Left lung (tissue), 10 donors: ENCODE results near the gene SDK2. TPM values are rescaled to one million over a fixed set of nuclear protein-coding genes. Genes with fewer than 3 reads are reported as not detected.

Source experiments
- ATAC-seq: fragments of 200-7000 bp; cut with Tn5 transposase; one replicate; pipeline ENCODE4 v1.9.1; 2020; ENCODE audit warnings: moderate library complexity
- DNase-seq, 4 donors: peaks; one replicate each; pipeline ENCODE4 v3.0.0-alpha.2; 2013 to 2020
- H3K27ac ChIP-seq, 2 donors: fragments of 200-600 bp; sonication (generic) in 1 of 2; one replicate each; pipeline versions ENCODE4 v1.5.0 to v1.8.0; 2020 to 2021
- H3K27me3 ChIP-seq, 2 donors: fragments of 200-600 bp; sonication (generic) in 1 of 2; one replicate each; pipeline versions ENCODE4 v1.5.0 to v1.8.0; 2020 to 2021
- H3K36me3 ChIP-seq, 2 donors: fragments of 200-600 bp; sonication (generic) in 1 of 2; one replicate each; pipeline versions ENCODE4 v1.5.0 to v1.8.0; 2020 to 2021
- H3K4me1 ChIP-seq, 2 donors: fragments of 200-600 bp; one replicate each; pipeline ENCODE4 v1.8.0; 2021
- H3K4me3 ChIP-seq, 2 donors: fragments of 200-600 bp; sonication (generic) in 1 of 2; one replicate each; pipeline versions ENCODE4 v1.5.0 to v1.8.0; 2020 to 2021; ENCODE audit warnings: mild to moderate bottlenecking in 1 of 2
- H3K9me3 ChIP-seq, 2 donors: fragments of 200-600 bp; sonication (generic) in 1 of 2; one replicate each; pipeline versions ENCODE4 v1.5.0 to v1.8.0; 2020 to 2021
- CTCF ChIP-seq, 2 donors: fragments of 200-600 bp; sonication (generic) in 1 of 2; IDR thresholded peaks; one replicate each; pipeline versions ENCODE4 v1.5.0 to v1.8.0; 2021; ENCODE audit warnings: antibody characterized with exemption in 2 of 2
- intact Hi-C, 2 donors: fragments of 100-400 bp; cut with DNase I; formaldehyde crosslinking; loops; one replicate each; pipeline versions ENCODE4 v1.11.2 to v1.14.2; 2022
- polyA plus RNA-seq, 6 donors: library from polyadenylated mRNA; unstranded; fragments of 120-200 nt; gene quantifications; one replicate each; pipeline ENCODE4 v1.2.1, GENCODE V29; 2013; ENCODE audit not compliant: insufficient read length in 6 of 6
- total RNA-seq, 2 donors: library from RNA; stranded (reverse); fragmentation: NEBNext Ultra II Directional; extraction: Animal tissue kit (Norgen Biotek cat#: 25700); gene quantifications; one replicate each; pipeline ENCODE4 v1.2.1, GENCODE V29; 2021
- donor health status: DM: no; HTN: yes; CAD: no.
- donor health status: DM: no; HTN: no; CAD: no.

The SDK2 gene
- total and polyA plus RNA-seq, 8 donors: 6.0 to 10.9 (median 7.5) TPM

DNA sequence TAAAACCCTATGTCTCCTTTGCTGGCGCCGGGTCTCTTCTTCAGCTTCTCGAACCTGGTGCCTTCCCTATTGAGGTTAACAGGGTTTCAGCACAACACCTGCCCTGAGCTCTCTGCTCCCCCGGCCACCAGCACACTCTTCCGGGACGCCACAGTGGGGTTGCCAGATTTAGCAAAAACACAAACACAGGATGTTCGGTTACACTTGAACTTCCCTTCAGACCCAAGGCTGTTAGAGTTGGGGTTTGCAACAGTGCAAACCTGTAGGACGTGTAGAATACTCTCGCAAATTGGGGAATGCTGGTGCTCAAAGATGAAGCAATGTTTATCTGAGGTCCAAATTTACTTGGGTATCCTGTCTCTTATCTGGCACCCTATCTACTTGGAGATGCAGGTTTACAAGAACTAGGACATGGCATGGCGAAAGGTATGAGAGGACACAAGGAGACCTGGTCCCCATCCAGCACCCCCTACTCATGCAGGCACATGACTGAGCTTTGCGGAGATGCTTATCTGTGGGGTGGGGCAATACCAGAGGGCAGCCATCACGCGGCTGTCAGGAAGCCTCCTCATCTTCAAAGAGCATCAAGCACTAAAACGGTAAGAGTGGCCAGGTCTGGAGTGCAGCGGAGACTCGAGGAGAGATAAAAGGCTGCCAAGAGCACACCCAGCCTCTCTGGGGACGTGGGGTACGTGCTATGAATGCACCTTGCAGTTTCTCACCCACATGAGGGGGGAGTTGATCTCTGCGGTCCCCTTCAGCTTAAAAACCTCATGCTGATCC, 52.8 kb downstream of the SDK2 start:
- Histone ChIP-seq H3K27me3 (peaks cover 0 to 8% of the 10 kb centered on the region in 2 donors), H3K9me3 (no peaks in the 10 kb centered on the region), H3K4me3 (no peak overlapping the region), H3K36me3 (no peaks in the 10 kb centered on the region), H3K27ac (no peak overlapping the region), H3K4me1 (peaks cover 0 to 22% of the 10 kb centered on the region in 2 donors)
- ATAC-seq: no peak
- DNase-seq: peak in 2 of 4 donors; percentile 31 to 36
- intact Hi-C loops: no loop called here
- TF ChIP-seq CTCF (IDR thresholded peaks at IDR 0.05): no peak

DNA sequence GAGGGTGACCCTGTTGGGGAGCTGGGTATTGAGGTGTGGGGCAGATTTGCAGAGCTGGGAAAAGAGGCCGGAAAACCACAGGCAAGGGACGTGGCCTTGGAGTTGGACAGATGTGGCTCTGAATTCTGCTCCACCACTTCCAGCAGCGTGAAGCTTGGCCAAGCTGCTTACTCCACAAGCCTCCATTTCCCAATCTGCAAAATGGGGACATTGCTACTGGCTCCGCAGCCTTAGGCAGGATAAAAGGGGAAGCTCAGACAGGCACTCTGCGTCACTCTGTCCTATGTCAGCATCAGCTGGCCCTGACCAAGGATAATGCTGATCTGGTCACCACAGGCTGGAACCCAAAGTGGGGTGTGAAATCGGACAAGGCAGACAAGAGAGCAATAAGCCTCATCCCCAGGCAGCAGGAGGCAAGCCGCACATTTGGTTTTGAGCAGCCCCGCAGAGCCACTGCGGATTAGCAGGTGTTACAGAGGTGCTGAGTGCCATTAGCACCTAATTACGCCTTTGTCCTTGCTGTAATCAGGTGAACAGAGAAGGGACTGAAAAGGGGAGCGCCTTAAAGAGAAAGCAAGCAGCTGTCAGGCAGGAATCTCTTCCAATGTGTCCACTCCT, 54.8 kb downstream of the SDK2 start:
- peak in 1 of 4 donors; percentile 10 for DNase-seq
- no peaks in the 10 kb centered on the region for H3K9me3 ChIP-seq
- no peak overlapping the region for H3K4me3 ChIP-seq
- no peak overlapping the region for H3K27ac ChIP-seq
- intact Hi-C loops: no loop called here
- peaks cover 0 to 8% of the 10 kb centered on the region in 2 donors for H3K27me3 ChIP-seq
- peaks cover 0 to 22% of the 10 kb centered on the region in 2 donors for H3K4me1 ChIP-seq
- no peaks in the 10 kb centered on the region for H3K36me3 ChIP-seq
- ATAC-seq: no peak
- TF ChIP-seq CTCF (IDR thresholded peaks at IDR 0.05): no peak

GRCh38 chr17:73588891-73589290, 55.4 kb downstream of the SDK2 start:
- peaks cover 0 to 8% of the 10 kb centered on the region in 2 donors for H3K27me3 ChIP-seq
- peaks cover 0 to 22% of the 10 kb centered on the region in 2 donors for H3K4me1 ChIP-seq
- no peak overlapping the region for H3K27ac ChIP-seq
- H3K4me3 ChIP-seq: no peak overlapping the region
- H3K36me3 ChIP-seq: no peaks in the 10 kb centered on the region
- TF ChIP-seq CTCF (IDR thresholded peaks at IDR 0.05): no peak
- no peaks in the 10 kb centered on the region for H3K9me3 ChIP-seq
- DNase-seq (no peak), ATAC-seq (no peak)
- intact Hi-C loops: no loop called here

- Histone ChIP-seq H3K9me3 (no peaks in the 10 kb centered on the region), H3K27ac (no peak overlapping the region), H3K4me3 (no peak overlapping the region), H3K36me3 (no peaks in the 10 kb centered on the region), H3K4me1 (peaks cover 0 to 22% of the 10 kb centered on the region in 2 donors), H3K27me3 (peaks cover 0 to 8% of the 10 kb centered on the region in 2 donors)
- intact Hi-C loops: no loop called here
- no peak for TF ChIP-seq CTCF (IDR thresholded peaks at IDR 0.05)
- DNase-seq (no peak), ATAC-seq (no peak)
These were observed 55.9 kb downstream of the SDK2 start for GRCh38 chr17:73588301-73588846.
